Measurements from ENCODE around the gene LRRTM2.
"Not testable (repeated sequence)": the region's sequence is repeated elsewhere in the genome, so short reads cannot be mapped to it uniquely, and the experiment has no call there.

LRRTM2 gene

GRCh38 chr5:138874771-138875551, at the start of gene LRRTM2:
LRRTM2 (minus strand) TSS chr5:138875335; CDS start chr5:138874911, 424 bp downstream.
- DNase-seq = no peak

- DNase-seq = no peak
Observed at GRCh38 chr5:138922494-138922893, 47.4 kb upstream of the LRRTM2 start.

GRCh38 chr5:138921362-138921761, 46.2 kb upstream of the LRRTM2 start:
- not testable (repeated sequence) for DNase-seq

- DNase-seq = no peak
Observed at GRCh38 chr5:138920181-138920580, 45.0 kb upstream of the LRRTM2 start.

GRCh38 chr5:138918686-138919085, 43.6 kb upstream of the LRRTM2 start:
- DNase-seq = no peak

GRCh38 chr5:138914338-138914737, 39.2 kb upstream of the LRRTM2 start:
- no peak for DNase-seq

GRCh38 chr5:138913773-138914172, 38.6 kb upstream of the LRRTM2 start:
- no peak for DNase-seq

GRCh38 chr5:138912093-138912492, 37.0 kb upstream of the LRRTM2 start:
- no peak for DNase-seq

- DNase-seq = no peak
Observed at GRCh38 chr5:138911441-138911840, 36.3 kb upstream of the LRRTM2 start.

GRCh38 chr5:138910546-138911185, 35.5 kb upstream of the LRRTM2 start:
- DNase-seq = no peak

GRCh38 chr5:138909734-138910133, 34.6 kb upstream of the LRRTM2 start:
- no peak for DNase-seq

GRCh38 chr5:138905541-138905940, 30.4 kb upstream of the LRRTM2 start:
- DNase-seq = no peak

GRCh38 chr5:138903130-138903775, 28.1 kb upstream of the LRRTM2 start:
- DNase-seq = no peak

GRCh38 chr5:138901716-138902115, 26.6 kb upstream of the LRRTM2 start:
- DNase-seq = no peak

GRCh38 chr5:138900281-138900965, 25.3 kb upstream of the LRRTM2 start:
- peak; percentile 5 to 33 for DNase-seq

GRCh38 chr5:138898742-138899141, 23.6 kb upstream of the LRRTM2 start:
- DNase-seq = no peak

GRCh38 chr5:138898299-138898698, 23.2 kb upstream of the LRRTM2 start:
- peak in 1 of 2 donors; percentile 8 for DNase-seq

GRCh38 chr5:138895918-138896317, 20.8 kb upstream of the LRRTM2 start:
- no peak for DNase-seq

- DNase-seq = no peak
Observed at GRCh38 chr5:138890644-138891043, 15.5 kb upstream of the LRRTM2 start.

- DNase-seq = no peak
Observed at GRCh38 chr5:138889994-138890393, 14.9 kb upstream of the LRRTM2 start.

GRCh38 chr5:138884554-138884953, 9.4 kb upstream of the LRRTM2 start:
- no peak for DNase-seq

- DNase-seq = no peak
Observed at GRCh38 chr5:138884094-138884493, 9.0 kb upstream of the LRRTM2 start.

- DNase-seq = no peak
Observed at GRCh38 chr5:138883211-138883610, 8.1 kb upstream of the LRRTM2 start.

Measured in inflammatory macrophage treated with lipopolysaccharide for 1 hour (primary cell).